ENCODE measurements around the gene RANBP3.

The RANBP3 gene

DNA sequence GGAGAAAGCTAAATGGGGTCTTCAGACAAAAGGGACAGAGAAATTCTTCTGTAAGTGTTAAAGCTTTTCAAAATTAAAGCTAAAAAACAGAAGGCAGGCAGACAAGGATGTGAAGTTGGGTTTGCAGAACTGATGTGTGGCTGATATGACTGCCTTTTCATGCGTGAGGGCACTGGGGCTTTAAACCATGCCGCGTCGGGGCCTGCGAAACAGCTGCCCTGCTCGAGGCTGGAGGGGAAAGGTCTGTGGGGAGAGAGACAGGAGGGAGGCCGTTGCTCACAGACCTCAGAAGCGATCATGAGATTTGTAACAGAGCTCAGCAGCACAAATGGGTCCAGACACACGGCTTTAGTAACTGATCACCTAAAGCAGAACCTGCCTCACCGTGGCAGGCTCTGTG lies 40.4 kb downstream of the RANBP3 start:
- Histone ChIP-seq H4K20me1 (ENCODE audit: insufficient read depth, low read length) (peaks cover 78% of the 10 kb centered on the region), H3K4me3 (ENCODE audit: low read depth in 1 of 2, low read length in 2 of 2) (no peak overlapping the region), H2AFZ (ENCODE audit: low read depth, low read length) (no peak overlapping the region), H3K79me2 (ENCODE audit: insufficient read depth, low read length) (peaks cover 97% of the 10 kb centered on the region), H3K4me1 (ENCODE audit: insufficient read depth, low read length) (no peaks in the 10 kb centered on the region), H3K4me2 (ENCODE audit: insufficient read depth, low read length) (no peak overlapping the region), H3K9ac (ENCODE audit: low read depth, low read length) (no peak overlapping the region), H3K36me3 (ENCODE audit: insufficient read depth, low read length) (peaks cover 83% of the 10 kb centered on the region), H3K9me3 (ENCODE audit: insufficient read depth, low read length, severe bottlenecking) (no peaks in the 10 kb centered on the region), H3K27me3 (ENCODE audit: insufficient read depth, low read length, poor library complexity) (no peaks in the 10 kb centered on the region), H3K27ac (ENCODE audit: low read length) (no peak overlapping the region)
- DNase-seq (no peak), ATAC-seq (ENCODE audit: insufficient read depth, low read depth) (no peak)
- TF ChIP-seq, protein P1, sequence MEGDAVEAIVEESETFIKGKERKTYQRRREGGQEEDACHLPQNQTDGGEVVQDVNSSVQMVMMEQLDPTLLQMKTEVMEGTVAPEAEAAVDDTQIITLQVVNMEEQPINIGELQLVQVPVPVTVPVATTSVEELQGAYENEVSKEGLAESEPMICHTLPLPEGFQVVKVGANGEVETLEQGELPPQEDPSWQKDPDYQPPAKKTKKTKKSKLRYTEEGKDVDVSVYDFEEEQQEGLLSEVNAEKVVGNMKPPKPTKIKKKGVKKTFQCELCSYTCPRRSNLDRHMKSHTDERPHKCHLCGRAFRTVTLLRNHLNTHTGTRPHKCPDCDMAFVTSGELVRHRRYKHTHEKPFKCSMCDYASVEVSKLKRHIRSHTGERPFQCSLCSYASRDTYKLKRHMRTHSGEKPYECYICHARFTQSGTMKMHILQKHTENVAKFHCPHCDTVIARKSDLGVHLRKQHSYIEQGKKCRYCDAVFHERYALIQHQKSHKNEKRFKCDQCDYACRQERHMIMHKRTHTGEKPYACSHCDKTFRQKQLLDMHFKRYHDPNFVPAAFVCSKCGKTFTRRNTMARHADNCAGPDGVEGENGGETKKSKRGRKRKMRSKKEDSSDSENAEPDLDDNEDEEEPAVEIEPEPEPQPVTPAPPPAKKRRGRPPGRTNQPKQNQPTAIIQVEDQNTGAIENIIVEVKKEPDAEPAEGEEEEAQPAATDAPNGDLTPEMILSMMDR (IDR thresholded peaks at IDR 0.05; ENCODE audit: borderline replicate concordance, extremely low read depth, low read length, poor library complexity, severe bottlenecking): no peak
- no peak for TF ChIP-seq EZH2 (IDR thresholded peaks at IDR 0.05; ENCODE audit: borderline replicate concordance, low read depth, low read length, severe bottlenecking)

DNA sequence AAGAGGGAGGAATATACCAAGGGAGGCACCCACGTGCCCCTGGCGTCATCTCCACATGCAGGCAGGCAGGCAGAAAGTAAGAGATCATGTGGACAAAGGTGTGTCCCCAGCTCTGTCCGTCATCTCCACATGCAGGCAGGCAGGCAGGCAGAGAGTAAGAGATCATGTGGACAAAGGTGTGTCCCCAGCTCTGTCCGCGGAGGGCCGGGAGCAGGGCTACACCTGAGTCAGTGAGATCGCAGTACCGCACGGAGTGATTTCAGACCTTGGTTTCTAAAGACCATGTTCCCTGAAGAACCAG lies 41.7 kb downstream of the RANBP3 start:
- TF ChIP-seq, protein P1 (IDR thresholded peaks at IDR 0.05; ENCODE audit: borderline replicate concordance, extremely low read depth, low read length, poor library complexity, severe bottlenecking): no peak
- no peak for TF ChIP-seq EZH2 (IDR thresholded peaks at IDR 0.05; ENCODE audit: borderline replicate concordance, low read depth, low read length, severe bottlenecking)
- H3K9me3 ChIP-seq (ENCODE audit: insufficient read depth, low read length, severe bottlenecking): no peaks in the 10 kb centered on the region
- H3K9ac ChIP-seq (ENCODE audit: low read depth, low read length): no peak overlapping the region
- no peak overlapping the region for H3K27ac ChIP-seq (ENCODE audit: low read length)
- no peaks in the 10 kb centered on the region for H3K4me1 ChIP-seq (ENCODE audit: insufficient read depth, low read length)
- ATAC-seq (ENCODE audit: insufficient read depth, low read depth) (no peak), DNase-seq (no peak)
- H3K27me3 ChIP-seq (ENCODE audit: insufficient read depth, low read length, poor library complexity): no peaks in the 10 kb centered on the region
- H3K4me2 ChIP-seq (ENCODE audit: insufficient read depth, low read length): no peak overlapping the region
- peaks cover 87% of the 10 kb centered on the region for H3K79me2 ChIP-seq (ENCODE audit: insufficient read depth, low read length)
- no peak overlapping the region for H3K4me3 ChIP-seq (ENCODE audit: low read depth in 1 of 2, low read length in 2 of 2)
- no peak overlapping the region for H2AFZ ChIP-seq (ENCODE audit: low read depth, low read length)
- peaks cover 85% of the 10 kb centered on the region for H3K36me3 ChIP-seq (ENCODE audit: insufficient read depth, low read length)
- H4K20me1 ChIP-seq (ENCODE audit: insufficient read depth, low read length): peaks cover 70% of the 10 kb centered on the region

DNA sequence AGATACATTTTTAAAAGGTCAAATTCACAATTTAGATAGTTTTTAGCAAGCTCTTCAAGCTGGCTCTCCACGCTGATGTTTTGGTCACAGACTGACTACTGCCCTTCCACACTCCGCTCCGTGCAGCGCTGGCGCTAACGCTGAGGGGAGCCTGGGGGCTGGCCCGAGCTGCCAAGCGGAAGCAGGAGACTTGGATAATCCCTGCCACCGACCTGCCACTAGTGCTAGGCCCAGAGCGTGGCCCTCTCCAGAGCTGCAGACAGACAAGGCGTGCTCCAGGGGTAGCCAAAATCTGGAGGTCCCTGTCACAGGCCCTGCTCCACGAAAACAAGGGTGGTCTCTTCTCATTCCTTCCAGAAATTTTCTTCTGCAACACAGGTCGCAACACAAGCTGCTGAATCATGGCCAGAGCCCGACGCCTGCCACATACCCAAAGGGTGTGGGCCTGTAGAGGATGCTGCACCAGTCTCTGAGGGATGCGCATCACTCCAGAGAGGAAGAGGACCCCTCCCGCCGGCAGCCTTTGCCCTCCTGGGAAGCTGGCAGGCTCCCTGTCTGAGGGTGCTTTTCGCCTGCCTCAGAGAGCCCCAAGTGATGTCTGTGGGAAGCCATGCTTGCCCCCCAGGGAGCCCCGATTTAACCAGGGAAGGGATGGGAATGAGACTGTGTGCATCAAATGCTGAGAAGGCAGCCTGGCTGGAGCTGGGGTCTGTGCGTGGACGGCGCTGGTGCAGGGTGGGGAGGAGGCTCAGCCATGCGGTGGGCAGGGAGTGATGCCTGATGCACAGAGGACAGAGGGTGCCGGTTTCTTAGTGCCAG lies 42.3 kb downstream of the RANBP3 start:
- no peak for DNase-seq
- Histone ChIP-seq H3K4me3 (ENCODE audit: low read depth in 1 of 2, low read length in 2 of 2) (no peak overlapping the region), H2AFZ (ENCODE audit: low read depth, low read length) (no peak overlapping the region), H4K20me1 (ENCODE audit: insufficient read depth, low read length) (peaks cover 70% of the 10 kb centered on the region), H3K36me3 (ENCODE audit: insufficient read depth, low read length) (peaks cover 85% of the 10 kb centered on the region), H3K4me2 (ENCODE audit: insufficient read depth, low read length) (no peak overlapping the region), H3K4me1 (ENCODE audit: insufficient read depth, low read length) (no peaks in the 10 kb centered on the region), H3K9ac (ENCODE audit: low read depth, low read length) (no peak overlapping the region), H3K27me3 (ENCODE audit: insufficient read depth, low read length, poor library complexity) (no peaks in the 10 kb centered on the region), H3K27ac (ENCODE audit: low read length) (no peak overlapping the region), H3K79me2 (ENCODE audit: insufficient read depth, low read length) (peaks cover 84% of the 10 kb centered on the region), H3K9me3 (ENCODE audit: insufficient read depth, low read length, severe bottlenecking) (no peaks in the 10 kb centered on the region)
- no peak for TF ChIP-seq EZH2 (IDR thresholded peaks at IDR 0.05; ENCODE audit: borderline replicate concordance, low read depth, low read length, severe bottlenecking)
- TF ChIP-seq, protein P1 (IDR thresholded peaks at IDR 0.05; ENCODE audit: borderline replicate concordance, extremely low read depth, low read length, poor library complexity, severe bottlenecking): no peak
- no peak for ATAC-seq (ENCODE audit: insufficient read depth, low read depth)
